Adrenal gland (tissue), 5 donors: Measurements from ENCODE around the gene IGF2R.

Source experiments
- POLR2A ChIP-seq, 2 donors: fragments of 450-650 bp; IDR thresholded peaks; one replicate each; pipeline ENCODE4 v1.6.1; 2017; ENCODE audit warnings: antibody characterized with exemption in 2 of 2, mild to moderate bottlenecking in 2 of 2, moderate library complexity in 1 of 2
- TF ChIP-seq, protein P1 (sequence below), 6 experiments: fragments of 450-650 bp in 4 of 6; fragments of 200-600 bp in 2 of 6; sonication (generic) in 1 of 6; IDR thresholded peaks; 1 replicate in 5 of 6; 2 replicates in 1 of 6; pipeline versions ENCODE4 v1.5.1 to v1.8.0; 2016 to 2021; ENCODE audit warnings: antibody characterized with exemption in 6 of 6, mild to moderate bottlenecking in 2 of 6, moderate library complexity in 1 of 6
- donor health status: DM: no; HTN: no; CAD: no.

DNA sequence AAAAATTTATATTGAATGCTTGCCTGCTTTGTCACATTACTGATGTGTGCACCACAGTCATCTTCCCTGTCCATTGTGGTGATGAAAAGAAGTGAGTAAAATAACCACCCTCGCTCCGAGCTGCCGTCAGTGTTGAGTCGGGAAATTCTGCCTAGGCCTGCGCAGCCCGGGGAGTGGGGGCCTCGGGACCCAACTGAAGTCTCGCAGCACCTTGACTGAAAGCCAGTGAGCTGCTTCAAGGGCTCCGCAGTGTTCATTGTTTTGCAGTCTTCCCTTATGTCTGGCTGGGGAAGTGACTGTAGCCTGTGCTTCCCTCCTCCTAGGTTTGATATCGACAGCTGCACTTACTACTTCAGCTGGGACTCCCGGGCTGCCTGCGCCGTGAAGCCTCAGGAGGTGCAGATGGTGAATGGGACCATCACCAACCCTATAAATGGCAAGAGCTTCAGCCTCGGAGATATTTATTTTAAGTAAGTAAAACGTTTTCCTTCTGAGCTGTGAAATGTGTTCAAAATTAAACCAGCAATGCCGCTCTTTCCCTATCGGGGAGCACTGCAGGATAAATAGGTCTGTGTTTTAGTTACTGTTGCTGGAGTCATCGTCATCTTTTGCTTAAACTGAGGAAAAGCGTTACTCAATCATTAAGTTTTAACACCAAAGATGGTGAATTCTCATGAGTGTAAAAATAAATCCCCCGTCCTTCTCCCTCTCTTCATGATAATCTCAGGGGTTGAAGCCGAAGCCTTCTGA is 120.1 kb downstream of the IGF2R start:
- TF ChIP-seq, protein P1, sequence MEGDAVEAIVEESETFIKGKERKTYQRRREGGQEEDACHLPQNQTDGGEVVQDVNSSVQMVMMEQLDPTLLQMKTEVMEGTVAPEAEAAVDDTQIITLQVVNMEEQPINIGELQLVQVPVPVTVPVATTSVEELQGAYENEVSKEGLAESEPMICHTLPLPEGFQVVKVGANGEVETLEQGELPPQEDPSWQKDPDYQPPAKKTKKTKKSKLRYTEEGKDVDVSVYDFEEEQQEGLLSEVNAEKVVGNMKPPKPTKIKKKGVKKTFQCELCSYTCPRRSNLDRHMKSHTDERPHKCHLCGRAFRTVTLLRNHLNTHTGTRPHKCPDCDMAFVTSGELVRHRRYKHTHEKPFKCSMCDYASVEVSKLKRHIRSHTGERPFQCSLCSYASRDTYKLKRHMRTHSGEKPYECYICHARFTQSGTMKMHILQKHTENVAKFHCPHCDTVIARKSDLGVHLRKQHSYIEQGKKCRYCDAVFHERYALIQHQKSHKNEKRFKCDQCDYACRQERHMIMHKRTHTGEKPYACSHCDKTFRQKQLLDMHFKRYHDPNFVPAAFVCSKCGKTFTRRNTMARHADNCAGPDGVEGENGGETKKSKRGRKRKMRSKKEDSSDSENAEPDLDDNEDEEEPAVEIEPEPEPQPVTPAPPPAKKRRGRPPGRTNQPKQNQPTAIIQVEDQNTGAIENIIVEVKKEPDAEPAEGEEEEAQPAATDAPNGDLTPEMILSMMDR (IDR thresholded peaks at IDR 0.05) = no peak
- no peak for TF ChIP-seq POLR2A (IDR thresholded peaks at IDR 0.05)
